NCI-H128 (cell line): ENCODE data around the gene BRMS1.
"Not testable (repeated sequence)": the region's sequence is repeated elsewhere in the genome, so short reads cannot be mapped to it uniquely, and the experiment has no call there.

ENCODE experiments used
- DNase-seq: peaks from one replicate; lab custom pipeline; 2025; ENCODE audit not compliant: unreplicated experiment; lab: John Stamatoyannopoulos, UW

Gene BRMS1

GRCh38 chr11:66344550-66345315, at the start of gene BRMS1:
BRMS1 (minus strand) TSS chr11:66345104; CDS start chr11:66342234, 2,870 bp downstream.
- peak; percentile 87 for DNase-seq

- no peak for DNase-seq
Measured at GRCh38 chr11:66393954-66394353, 49.0 kb upstream of the BRMS1 start.

- DNase-seq: no peak
Measured at GRCh38 chr11:66391322-66391721, 46.4 kb upstream of the BRMS1 start.

GRCh38 chr11:66388780-66389386, 44.0 kb upstream of the BRMS1 start:
- peak; percentile 76 for DNase-seq

- peak; percentile 79 for DNase-seq
Measured at GRCh38 chr11:66386171-66387069, 41.5 kb upstream of the BRMS1 start.

- not testable (repeated sequence) for DNase-seq
Measured at GRCh38 chr11:66384316-66384715, 39.4 kb upstream of the BRMS1 start.

- not testable (repeated sequence) for DNase-seq
Measured at GRCh38 chr11:66380264-66380663, 35.4 kb upstream of the BRMS1 start.

GRCh38 chr11:66373690-66374287, 28.9 kb upstream of the BRMS1 start:
- DNase-seq: not testable (repeated sequence)

GRCh38 chr11:66373265-66373664, 28.4 kb upstream of the BRMS1 start:
- no peak for DNase-seq

- DNase-seq: peak; percentile 85
Measured at GRCh38 chr11:66371627-66372415, 26.9 kb upstream of the BRMS1 start, which contains the start of gene SLC29A2. SLC29A2 (minus strand) TSS chr11:66371760; CDS start chr11:66371591, 169 bp downstream.

GRCh38 chr11:66369073-66369894, 24.4 kb upstream of the BRMS1 start:
- no peak for DNase-seq

- no peak for DNase-seq
Measured at GRCh38 chr11:66368484-66368883, 23.6 kb upstream of the BRMS1 start.

- DNase-seq: no peak
Measured at GRCh38 chr11:66367561-66368312, 22.8 kb upstream of the BRMS1 start.

- no peak for DNase-seq
Measured at GRCh38 chr11:66366844-66367477, 22.1 kb upstream of the BRMS1 start.

- DNase-seq: no peak
Measured at GRCh38 chr11:66365711-66366619, 21.1 kb upstream of the BRMS1 start.

- DNase-seq: no peak
Measured at GRCh38 chr11:66365166-66365565, 20.3 kb upstream of the BRMS1 start.
